ENCODE data around the gene RAB15.
A peak's percentile ranks its signal among the peaks of the same experiment; 100 is the strongest.

Gene RAB15

DNA sequence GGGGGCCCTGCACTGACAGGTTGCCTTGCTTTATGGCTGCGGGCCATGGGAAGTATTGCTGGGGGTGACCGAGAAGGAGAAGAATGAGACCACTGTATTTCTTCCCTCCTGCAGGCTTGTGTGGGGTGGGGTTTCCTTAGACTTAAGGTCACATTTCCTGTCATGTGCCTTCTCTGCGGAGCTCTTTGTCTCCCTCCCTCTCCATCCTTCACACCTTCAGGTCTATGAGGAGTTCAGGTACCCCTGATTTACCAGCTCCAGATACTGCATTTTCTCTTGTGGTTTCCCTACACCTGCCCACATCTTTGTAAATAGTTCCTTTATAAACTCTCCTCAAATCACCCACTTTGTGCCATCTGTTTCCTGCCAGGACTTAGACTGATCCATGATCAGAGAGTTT, 18.2 kb upstream of the RAB15 start:
- DNase-seq (ENCODE audit: low spot score): no peak

DNA sequence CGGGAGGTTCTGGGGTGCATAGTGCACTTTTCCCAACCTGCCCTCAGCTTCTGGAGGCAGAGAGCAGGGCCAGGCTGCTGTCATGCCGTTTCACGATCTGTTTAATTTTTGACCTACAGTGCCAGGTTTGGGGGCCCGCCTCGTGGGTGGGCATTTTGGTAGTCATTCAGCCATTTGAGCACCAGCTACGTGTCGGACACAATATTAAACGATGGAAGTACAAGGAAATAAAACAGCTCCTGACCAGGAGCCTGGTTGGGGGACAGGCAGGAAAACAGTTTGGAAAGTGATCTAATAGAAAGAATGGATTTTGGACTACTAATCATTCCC, 15.3 kb upstream of the RAB15 start:
- DNase-seq (ENCODE audit: low spot score): peak; percentile 18

DNA sequence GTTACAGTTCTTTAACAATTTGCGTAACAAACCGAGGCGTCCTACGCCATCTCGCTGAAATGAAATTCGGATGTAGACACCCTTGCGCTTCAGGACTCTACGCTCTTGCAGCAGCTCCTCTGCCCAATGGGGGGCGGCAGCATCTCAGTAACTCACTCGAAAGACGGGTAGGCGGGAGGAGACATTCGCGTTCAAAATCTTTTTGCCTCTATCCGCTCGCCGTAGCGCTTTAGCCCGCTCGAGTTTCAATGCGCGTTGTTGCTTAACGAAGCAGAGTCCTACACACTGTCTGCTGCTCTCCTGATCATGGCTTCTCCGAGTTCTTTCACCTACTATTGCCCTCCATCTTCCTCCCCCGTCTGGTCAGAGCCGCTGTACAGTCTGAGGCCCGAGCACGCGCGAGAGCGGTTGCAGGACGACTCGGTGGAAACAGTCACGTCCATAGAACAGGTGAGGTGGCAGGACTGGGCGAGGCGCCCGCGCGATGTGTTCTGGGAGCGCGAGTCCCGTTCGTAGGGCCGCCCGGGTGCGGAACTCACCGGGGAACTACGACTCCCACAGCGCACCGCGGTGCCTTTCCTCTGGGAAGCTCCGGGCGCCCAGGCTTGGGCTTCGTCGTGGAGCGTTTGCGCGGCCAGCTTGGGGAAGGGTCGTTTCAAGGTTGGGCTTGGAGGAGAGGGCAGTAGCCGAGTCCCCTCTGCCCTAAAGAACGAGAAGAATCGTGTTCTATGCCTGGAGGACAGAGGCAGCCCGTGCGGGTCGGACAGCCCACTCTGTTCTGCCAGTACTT, 14.7 kb upstream of the RAB15 start, which contains the start of gene FNTB:
Gene FNTB, plus strand, starts transcription at position 248 of the 790 bp plus-strand sequence. Its CDS starts 59 bp downstream, at position 307.
- peak; percentile 95 for DNase-seq (ENCODE audit: low spot score)

DNA sequence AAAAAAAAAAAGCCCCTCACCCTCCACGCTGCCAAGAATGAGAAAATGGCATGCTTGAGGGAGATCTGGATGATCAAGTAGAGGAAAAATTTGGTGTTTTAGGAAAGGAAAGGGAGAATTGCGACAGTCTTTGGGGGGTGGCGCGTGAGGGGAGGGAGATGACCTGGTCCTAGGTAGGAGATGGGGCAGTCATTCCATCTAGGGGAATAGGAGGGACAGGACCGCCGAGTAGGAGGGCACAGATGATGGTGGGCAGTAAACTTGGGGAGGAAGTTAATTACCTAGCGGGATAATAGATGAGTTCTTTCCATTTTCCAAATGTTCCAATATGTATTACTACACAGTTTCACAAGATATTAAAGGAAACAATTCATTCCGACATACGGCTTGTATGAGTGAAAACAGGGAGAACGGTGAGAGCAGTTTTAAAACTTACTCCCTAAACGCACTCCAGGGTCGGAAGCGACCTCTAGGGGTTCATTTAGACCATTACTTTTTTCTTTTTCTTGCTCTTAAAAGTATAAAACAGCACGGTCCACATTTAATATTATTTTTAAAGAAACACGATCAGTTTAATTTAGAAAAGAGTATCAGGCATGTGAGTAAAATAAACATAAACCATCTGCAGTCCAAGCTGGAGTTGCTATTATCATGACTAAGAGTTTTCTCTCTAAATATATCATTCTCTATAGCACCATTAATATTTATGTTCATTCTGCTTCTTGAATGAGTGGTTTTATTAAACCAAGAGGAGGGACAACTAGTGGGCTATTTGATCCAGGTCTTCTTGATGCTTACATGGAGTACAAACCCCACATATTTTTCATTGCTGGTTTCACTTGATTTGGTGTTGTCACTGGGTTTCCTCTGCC, 11.5 kb upstream of the RAB15 start:
- peak; percentile 63 for DNase-seq (ENCODE audit: low spot score)

DNA sequence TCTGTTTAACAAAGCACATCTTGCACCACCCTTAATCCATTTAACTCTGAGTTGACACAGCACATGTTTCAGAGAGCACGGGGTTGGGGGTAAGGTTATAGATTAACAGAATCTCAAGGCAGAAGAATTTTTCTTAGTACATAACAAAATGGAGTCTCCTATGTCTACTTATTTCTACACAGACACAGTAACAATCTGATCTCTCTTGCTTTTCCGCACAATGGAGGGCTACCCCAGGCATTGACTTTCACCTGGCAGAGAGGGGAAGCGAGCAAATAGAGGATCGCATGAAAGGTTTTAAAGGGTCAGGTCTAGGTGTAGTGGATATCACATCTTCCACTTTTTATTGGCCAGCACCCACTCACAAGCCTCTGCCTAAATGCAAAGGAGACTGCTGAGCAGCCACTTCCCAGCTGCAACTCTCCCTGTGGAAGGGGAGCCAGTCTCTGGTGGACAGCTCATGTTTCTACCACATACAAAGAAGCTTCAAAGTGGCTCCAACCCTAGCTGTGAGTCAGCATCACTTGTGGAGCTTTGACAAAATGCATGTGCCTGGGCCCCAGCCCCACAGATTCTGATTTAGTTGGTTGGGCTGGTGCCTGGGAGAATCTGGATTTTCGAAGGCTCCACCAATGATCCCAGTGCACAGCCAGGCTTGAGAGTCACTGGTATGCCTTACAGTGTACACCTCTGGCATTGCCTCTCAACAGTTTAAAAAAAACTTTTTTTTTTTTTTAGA, 7.4 kb upstream of the RAB15 start:
- DNase-seq (ENCODE audit: low spot score): no peak

DNA sequence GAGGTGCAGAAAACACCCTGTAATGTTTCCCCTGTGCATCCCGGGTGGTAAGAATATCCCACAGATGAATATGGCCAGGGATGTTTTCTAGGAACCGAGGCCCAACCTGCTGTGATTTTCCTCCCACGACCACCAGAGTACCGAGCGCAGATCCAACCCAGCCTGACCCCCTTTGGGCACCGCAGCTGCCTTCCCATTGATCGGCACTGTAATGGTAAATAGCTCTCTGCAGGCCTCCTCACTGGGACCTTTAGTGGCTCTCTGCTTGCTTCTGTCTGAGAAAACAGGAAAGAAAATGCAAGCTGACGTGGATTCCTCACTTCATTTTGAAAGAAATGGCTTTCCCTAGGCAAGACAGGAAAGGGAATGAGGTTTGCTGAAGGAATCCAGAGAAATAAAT, 2.4 kb upstream of the RAB15 start:
- DNase-seq (ENCODE audit: low spot score): no peak

DNA sequence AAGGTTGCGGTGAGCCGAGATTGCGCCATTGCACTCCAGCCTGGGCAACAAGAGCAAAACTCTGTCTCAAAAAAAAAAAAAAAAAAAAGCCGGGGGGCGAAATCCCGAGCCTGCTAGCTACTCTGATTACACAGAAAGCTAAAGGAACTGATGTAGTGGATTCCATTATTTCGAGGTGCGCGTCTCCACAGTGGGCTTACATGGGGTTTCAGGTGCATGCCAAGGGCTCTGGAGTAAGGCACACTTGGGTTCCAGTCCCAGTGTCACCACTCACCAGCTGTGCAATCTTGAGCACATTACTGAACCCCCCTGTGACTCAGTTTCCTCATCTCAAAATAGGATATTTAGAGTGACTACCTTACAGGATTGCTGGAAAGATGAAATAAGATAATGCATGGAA, 1.7 kb upstream of the RAB15 start:
- DNase-seq (ENCODE audit: low spot score): no peak

DNA sequence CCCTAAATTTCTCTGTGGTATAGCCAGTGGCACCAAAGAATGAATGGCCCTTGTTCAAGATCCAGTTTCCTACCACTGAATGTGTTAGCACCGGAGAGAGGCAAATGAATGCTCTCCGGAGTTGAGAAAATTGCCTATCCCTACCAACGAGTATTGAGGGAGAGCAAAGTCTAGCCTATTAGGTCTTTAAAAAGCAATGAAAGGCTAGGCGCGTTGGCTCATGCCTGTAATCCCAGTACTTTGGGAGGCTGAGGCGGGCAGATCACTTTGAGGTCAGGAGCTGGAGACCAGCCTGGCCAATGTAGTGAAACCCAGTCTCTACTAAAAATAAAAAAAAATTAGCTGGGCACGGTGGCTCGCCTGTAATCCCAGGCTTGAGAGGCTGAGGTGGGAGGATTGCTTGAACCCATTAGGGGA, 898 bp upstream of the RAB15 start:
- no peak for DNase-seq (ENCODE audit: low spot score)

DNA sequence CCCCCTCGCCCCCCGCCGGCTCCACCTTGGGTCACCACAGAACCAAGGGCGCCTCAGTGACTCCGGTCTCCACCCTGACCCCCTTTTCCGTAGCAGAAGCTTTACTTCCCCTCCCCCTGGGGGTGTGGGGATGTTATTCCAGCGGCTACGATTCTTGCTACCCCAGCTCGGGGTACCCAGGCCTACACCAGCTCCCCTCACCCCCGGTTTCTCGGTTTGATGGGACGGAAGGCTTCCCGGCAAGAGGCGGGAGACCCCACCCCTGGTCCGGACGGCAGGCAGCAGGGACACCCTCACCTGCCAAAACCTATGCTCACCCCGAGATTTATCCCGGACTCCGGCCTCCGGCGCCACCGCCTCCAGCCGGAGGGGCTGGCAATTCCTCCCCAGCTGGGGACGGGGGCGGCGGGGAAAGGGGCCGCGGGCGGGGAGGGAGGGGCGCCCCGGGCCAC, 619 bp downstream of the RAB15 start:
- no peak for DNase-seq (ENCODE audit: low spot score)

DNA sequence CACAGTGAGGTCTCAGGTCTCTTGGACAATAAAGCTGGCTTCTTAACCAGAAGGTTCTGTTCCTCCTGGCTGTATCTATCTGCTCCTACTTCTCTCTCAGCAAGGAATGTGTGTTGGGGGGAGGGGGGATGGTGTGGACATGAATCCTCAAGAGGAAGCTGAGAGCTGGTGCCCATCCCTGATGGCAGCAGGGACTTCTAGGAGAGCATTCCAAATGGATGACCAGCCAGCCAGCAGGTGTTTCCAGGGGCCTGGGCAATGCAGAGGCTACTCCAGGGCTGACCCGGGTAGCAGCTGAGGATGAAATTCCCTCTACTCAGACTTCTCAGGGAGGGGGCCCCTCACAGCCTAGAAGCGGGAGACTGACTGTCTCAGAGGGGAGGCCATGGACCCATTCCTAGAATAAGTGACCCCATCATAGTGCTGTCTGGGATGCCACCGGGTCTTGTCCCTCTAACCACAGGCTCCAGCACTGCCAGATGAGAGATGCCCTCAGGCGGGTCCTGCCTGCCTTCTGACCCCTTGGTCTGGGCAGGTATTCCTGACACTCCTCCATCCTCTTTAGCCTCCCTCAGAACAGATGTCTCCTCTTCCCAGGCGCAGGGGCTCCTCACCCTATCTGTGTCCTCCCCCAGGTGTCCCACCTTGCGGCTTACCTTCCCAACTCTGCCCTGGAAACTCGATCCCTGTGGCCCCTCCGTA, 1.2 kb downstream of the RAB15 start:
- no peak for DNase-seq (ENCODE audit: low spot score)

DNA sequence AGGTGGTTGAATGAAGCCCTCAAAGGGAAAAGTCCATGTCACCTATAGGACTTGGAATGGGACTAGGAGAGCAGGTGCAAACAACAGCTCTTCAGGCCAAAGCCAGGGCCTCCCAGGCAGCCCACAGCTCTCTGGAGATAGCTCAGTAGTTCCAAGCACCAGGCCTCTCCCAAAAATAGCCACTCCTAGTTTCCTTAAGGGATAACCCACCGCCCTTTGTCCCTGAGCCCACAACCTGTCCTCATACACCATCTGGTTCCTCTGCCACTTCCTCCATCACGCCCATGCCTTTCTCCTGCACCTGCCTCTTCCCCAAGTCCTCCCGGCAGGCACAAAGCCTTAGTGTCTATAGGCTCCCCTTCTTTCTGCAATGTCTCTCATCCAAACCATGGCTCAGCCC, 2.1 kb downstream of the RAB15 start:
- DNase-seq (ENCODE audit: low spot score): no peak

DNA sequence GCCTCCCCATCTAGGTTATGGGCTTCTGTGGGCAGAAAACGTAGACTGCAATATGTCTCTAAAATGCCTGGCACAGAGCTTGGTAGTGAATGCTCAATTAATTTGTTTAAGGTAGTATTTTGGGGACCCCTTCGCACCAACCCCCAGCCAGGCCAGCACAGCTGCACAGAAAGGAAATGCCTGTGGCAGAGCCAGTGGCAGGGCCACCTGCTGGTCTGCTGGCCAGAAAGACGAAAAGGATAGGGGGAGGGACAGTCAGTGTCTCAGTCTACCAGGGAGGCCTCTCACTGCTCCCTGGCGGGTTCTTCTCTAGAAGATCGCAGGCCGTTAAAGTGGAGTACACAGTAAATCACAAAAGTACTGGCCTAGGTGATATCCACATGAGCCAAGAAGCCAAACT, 3.5 kb downstream of the RAB15 start:
- DNase-seq (ENCODE audit: low spot score): no peak

DNA sequence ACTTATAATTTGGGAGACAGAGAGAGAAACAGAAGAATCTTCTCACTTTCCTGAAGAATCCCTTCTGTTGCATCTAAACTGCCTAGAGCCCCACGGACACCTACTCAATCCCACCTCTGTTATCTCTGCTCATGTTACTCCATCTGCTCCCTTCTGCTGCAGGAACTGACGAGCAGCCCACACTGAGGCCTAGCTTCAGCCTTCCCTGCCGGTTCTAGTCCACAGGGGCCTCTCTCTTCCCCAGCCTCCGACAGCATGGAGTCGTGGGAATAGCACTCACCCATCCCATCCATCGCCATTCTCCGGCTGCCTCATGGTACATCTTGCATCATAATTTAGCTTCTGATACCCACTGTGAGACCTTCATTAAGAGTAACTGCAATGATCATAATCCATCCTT, 4.0 kb downstream of the RAB15 start:
- DNase-seq (ENCODE audit: low spot score): no peak

DNA sequence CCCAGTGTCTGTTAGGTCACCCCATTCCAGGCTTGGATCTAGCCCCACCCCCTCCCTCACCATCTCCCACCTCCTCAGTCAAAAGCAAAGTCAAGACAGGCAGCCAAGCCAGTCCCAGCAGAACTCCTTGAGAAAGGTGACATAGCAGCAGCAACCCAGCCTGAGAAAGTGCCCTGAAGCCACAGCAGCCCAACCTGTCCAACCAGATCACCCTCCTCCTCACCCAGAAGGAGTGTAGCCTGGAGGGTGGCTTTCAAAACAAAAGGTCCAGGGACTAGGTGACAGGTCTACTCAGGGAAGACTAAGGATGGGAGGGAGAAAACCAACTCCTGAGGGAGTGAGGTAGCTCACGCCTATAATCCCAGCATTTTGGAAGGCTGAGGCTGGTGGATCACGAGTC, 5.2 kb downstream of the RAB15 start:
- DNase-seq (ENCODE audit: low spot score): no peak

DNA sequence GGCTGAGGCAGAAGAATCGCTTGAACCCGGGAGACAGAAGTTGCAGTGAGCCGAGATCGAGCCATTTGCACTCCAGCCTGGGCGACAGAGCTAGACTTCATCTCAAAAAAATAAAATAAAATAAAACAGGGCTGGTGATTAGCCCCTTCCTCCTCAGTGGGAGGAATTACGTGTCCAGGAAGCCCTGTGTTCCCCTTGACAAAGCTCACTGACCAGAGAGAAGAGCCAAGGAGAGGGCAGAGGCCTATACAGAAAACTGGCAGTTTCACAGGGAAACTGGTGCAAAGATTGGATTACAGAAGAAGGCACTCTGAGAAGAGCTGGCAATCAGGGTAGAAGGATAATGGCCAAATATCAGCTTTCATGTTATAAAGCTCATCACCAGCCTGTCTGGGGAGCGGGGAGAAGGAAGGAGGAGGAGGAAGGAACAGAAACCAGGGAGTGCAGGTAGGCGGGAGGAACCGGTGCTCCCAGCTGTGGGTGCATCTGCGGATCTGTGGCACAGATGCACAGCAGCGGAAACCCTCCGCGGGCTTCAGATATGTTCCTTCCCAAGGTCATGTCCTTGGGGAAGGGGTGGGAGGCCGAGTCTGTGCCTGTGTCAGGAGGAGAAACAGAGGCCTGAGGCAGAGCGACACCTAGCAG, 6.7 kb downstream of the RAB15 start:
- no peak for DNase-seq (ENCODE audit: low spot score)

DNA sequence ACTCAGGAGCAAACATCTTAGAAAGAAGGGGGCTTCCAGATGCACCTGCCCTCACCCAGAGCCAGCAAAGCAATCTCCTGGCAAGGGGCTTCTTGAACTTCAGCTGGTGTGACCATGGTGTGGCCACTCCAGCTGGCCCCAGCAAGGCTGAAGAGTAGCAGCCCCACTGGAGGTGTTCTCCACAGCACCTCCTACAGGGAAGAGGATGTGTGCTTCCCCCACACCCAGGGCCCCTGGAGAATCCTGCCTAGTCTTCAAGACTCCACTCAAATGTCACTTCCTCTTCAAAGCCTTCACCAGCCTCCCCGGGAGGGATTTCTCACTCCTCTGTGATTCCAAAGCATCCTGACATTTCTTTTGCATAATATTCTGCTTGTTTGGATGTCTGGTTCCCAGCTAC, 8.5 kb downstream of the RAB15 start:
- no peak for DNase-seq (ENCODE audit: low spot score)

DNA sequence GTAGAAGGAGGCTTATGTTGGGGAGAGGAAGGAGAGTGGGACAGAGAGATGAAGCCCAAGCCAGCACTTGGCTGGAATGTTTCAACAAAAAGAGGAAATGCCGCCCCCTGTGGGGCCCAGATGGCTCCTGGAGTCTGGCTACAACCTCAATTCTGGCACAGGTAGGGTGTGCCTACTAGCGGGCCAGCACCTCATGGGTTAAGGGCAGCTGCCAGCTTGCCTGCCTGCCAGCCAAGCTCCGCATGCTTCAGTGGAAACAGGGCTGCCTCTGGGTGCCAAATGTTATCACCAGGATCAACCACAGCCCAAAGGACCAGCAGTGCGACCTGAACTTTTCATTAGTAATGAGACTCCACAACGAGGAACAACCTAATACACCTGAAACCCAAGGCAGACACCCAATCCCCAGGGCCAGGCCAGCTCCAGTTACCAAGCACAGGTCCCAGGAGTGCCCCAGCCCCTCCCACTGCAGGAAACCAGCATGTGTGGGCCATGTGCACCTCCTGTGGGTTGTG, 11.3 kb downstream of the RAB15 start:
- no peak for DNase-seq (ENCODE audit: low spot score)

DNA sequence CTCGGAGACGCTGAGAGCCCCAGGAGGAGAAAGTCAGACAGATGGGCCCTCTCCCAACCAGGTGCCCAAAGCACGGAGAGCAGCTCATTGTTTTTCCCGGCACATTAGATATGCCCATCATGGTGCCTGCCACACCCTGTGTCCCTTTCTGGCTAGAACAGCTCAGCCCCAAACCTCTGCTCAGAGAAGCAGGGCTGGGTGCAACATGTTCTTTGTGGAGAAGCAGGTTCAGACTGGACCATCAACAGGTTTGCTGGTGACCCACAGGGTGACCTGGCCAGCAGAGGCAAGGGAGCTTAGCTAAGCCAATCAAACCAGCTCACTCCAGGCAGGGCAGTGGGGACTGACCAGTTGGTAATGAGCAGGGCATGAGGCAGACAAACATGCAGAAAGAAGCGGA, 13.4 kb downstream of the RAB15 start:
- no peak for DNase-seq (ENCODE audit: low spot score)

DNA sequence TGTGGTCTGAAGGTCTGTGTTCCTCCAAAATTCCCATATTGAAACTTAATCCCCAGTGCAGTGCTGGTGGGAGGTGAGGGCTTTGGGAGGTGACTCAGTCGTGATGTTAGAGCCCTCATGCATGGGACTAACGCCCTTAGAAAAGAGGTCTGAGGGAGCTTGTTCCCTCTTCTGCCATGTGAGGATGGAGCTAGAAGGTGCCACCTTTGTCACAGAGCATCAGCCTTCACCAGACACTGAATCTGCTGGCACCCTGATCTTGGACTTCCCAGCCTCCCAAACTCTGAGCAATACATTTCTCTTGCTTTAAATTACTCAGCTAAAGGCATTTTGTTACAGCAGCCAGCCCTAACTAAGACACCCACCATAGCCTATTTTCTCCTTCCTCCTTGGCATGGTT, 13.9 kb downstream of the RAB15 start:
- no peak for DNase-seq (ENCODE audit: low spot score)

DNA sequence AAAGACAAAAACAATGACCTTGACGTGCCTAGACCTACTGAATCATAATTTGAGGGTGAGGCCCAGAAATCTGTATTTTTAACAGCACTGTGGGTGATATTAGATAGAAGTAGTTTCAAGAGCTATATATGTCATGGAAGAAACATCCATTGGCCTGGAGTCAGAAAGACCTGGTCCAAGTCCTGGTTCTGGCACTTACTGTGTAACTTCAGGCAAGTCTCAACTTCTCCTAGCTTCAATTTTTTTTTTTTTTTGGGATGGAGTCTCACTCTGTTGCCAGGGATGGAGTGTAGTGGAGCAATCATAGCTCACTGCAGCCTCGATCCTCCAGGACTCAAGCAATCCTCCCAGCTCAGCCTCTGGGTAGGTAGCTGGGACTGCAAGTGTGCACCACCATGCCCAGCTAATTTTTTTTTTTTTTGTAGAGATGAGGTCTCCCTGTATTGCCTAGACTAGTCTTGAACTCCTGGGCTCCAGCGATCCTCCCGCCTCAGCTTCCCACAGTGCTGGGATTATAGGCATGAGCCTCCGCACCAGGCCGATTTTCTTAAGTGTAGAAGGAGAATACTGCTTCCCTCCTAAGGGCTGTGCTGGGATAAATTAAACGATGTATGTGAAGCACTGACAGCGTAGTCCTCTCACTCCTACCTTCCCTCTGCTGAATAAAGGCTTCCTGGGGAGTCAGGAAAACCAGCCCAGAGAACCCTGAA, 15.3 kb downstream of the RAB15 start:
- DNase-seq (ENCODE audit: low spot score): no peak

DNA sequence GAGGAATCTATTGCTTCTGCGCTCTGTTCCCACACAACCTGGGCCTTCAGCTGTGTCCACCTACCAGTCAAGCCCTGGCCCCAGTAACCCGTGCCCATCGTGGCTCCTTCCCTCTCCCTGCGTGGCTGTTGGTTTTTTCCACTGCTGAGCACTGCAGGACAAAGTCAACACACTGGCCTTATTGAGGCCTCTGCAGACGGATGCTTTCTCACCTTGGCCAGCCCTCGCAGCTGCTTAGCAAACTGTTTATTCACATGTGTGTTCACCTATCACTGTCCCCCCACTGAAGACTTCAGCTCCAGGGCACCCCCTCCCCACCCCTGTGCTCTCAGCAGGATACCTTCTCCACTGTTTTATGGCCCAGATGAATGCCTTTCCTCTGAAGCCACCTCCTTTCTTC, 16.8 kb downstream of the RAB15 start:
- no peak for DNase-seq (ENCODE audit: low spot score)

All from kidney capillary endothelial cell (primary cell).